ENCODE data around the gene MOK.

GRCh38 chr14:102330806-102331205 lies 25.8 kb upstream of the MOK start:
- TF ChIP-seq RAD21 (conservative IDR thresholded peaks at IDR 0.05) (no peak), CTCF (IDR thresholded peaks at IDR 0.05; ENCODE audit: poor library complexity, severe bottlenecking) (no peak), MXI1 (conservative IDR thresholded peaks at IDR 0.05; ENCODE audit: poor library complexity, severe bottlenecking) (no peak), EZH2 (IDR thresholded peaks at IDR 0.05; ENCODE audit: borderline replicate concordance, insufficient read depth, low read length, poor library complexity, severe bottlenecking) (no peak), POLR2AphosphoS5 (IDR thresholded peaks at IDR 0.05) (no peak)

Measured in neural cell (in vitro differentiated cells).